Superior temporal gyrus (tissue), 1 donor: ENCODE data around the gene ANKRD28.
"Not testable (repeated sequence)": the region's sequence is repeated elsewhere in the genome, so short reads cannot be mapped to it uniquely, and the experiment has no call there.

Experiments
- DNase-seq: peaks from one replicate; pipeline ENCODE4 v3.0.0-alpha.2; 2016; ENCODE audit errors: extremely low spot score

ANKRD28 gene

GRCh38 chr3:15797642-15798303, at the start of gene ANKRD28:
ANKRD28 (minus strand) TSS chr3:15797979; CDS start chr3:15796521, 1,458 bp downstream.
- DNase-seq = no peak

- DNase-seq = no peak
These were observed 49.5 kb upstream of the ANKRD28 start for GRCh38 chr3:15847239-15847638.

- no peak for DNase-seq
These were observed 48.8 kb upstream of the ANKRD28 start for GRCh38 chr3:15846606-15847005.

- no peak for DNase-seq
These were observed 47.7 kb upstream of the ANKRD28 start for GRCh38 chr3:15845475-15845874.

- DNase-seq = no peak
These were observed 47.1 kb upstream of the ANKRD28 start for GRCh38 chr3:15844889-15845288.

- DNase-seq = not testable (repeated sequence)
These were observed 43.6 kb upstream of the ANKRD28 start for GRCh38 chr3:15841091-15841973.

- no peak for DNase-seq
These were observed 41.8 kb upstream of the ANKRD28 start for GRCh38 chr3:15839568-15839967.

GRCh38 chr3:15831927-15832326, 34.1 kb upstream of the ANKRD28 start:
- DNase-seq = no peak

- DNase-seq = no peak
These were observed 27.2 kb upstream of the ANKRD28 start for GRCh38 chr3:15825016-15825415.

GRCh38 chr3:15823092-15823491, 25.3 kb upstream of the ANKRD28 start:
- DNase-seq = no peak

- no peak for DNase-seq
These were observed 24.5 kb upstream of the ANKRD28 start for GRCh38 chr3:15822281-15822680.

GRCh38 chr3:15820911-15821310, 23.1 kb upstream of the ANKRD28 start:
- no peak for DNase-seq

GRCh38 chr3:15819576-15819975, 21.8 kb upstream of the ANKRD28 start:
- no peak for DNase-seq

GRCh38 chr3:15819043-15819442, 21.3 kb upstream of the ANKRD28 start:
- no peak for DNase-seq

- peak; percentile 86 for DNase-seq
These were observed 17.9 kb upstream of the ANKRD28 start for GRCh38 chr3:15815696-15816095.

- not testable (repeated sequence) for DNase-seq
These were observed 15.3 kb upstream of the ANKRD28 start for GRCh38 chr3:15813079-15813478.

- peak; percentile 81 for DNase-seq
These were observed 14.4 kb upstream of the ANKRD28 start for GRCh38 chr3:15812183-15812582.

GRCh38 chr3:15810702-15811101, 12.9 kb upstream of the ANKRD28 start:
- no peak for DNase-seq

GRCh38 chr3:15809313-15809712, 11.5 kb upstream of the ANKRD28 start:
- DNase-seq = no peak

- DNase-seq = no peak
These were observed 11.0 kb upstream of the ANKRD28 start for GRCh38 chr3:15808679-15809310.

- DNase-seq = no peak
These were observed 8.0 kb upstream of the ANKRD28 start for GRCh38 chr3:15805756-15806266.

GRCh38 chr3:15804553-15805095, 6.8 kb upstream of the ANKRD28 start:
- DNase-seq = no peak
